ENCODE data around the gene KDM2A.
"Not testable (repeated sequence)": the region's sequence is repeated elsewhere in the genome, so short reads cannot be mapped to it uniquely, and the experiment has no call there.

Gene KDM2A

DNA sequence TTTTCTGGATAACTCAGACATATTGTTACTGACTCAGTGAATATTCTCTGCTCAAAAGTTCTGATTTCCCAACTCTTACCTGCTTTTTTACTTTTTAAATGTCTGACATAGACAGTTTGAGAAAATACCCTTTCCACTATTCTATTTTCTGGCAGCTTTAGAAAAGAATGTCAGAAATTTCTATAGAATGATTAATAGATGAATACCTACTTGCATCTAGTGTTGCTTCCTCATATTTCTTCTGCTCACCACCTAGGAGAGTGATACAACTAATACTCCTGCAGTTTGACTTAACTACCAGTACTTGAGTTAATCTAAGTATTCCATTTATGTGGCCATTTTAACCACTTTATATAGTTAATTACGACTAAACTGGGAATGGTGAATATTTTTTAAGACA lies 55.2 kb downstream of the KDM2A start:
- no peak for DNase-seq

DNA sequence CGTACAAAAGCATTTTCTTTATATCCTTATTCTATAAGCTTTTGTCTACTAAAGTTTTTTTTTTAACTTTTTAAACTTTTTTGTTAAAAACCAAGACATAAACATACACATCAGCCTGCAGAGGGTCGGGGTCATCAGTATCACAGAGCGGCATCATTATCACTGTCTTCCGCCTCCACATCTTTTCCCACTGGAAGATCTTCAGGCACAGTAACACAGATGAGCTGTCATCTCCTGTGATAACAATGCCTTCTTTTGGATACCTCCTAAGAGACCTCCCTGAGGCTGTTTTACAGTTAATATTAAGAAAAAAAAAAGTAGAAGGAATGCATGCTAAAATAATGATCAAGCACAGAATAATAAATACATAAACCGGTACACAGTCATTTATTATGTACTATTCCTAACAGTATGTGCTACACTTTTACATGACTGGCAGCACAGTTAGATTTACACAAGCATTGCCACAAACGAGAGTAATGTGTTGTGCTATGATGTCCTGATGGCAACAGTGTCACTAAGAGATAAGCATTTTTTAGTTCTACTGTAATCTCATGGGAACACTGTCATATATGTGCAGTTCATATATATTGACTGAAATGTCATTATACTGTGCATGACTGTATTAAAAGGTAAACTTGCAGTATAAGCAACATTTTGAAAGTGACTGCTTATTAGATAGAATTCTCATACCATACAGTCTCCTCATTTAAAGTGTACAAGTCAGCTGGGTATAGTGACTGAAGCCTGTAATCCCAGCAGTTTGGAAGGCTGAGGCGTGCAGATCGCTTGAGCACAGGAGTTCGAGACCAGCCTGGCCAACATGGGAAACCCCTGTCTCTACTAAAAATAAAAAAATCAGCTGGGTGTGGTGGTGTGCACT lies 58.6 kb downstream of the KDM2A start:
- no peak for DNase-seq

DNA sequence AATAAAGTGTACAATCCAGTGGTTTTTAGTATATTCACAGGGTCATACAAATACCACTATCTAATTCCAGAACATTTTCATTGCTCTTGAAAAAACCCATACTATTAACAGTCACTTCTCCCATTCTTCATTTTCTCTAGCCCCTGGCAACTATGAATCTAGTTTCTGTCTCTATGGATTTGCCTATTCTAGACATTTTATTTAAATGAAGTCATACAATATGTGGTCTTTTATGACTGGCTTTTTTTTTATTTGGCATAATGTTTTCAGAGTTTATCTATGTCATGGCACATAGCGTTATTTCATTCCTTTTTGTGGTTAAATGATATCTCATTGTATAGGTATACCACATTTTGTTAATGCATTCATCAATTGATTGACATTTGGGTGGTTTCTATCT lies 59.4 kb downstream of the KDM2A start:
- no peak for DNase-seq

DNA sequence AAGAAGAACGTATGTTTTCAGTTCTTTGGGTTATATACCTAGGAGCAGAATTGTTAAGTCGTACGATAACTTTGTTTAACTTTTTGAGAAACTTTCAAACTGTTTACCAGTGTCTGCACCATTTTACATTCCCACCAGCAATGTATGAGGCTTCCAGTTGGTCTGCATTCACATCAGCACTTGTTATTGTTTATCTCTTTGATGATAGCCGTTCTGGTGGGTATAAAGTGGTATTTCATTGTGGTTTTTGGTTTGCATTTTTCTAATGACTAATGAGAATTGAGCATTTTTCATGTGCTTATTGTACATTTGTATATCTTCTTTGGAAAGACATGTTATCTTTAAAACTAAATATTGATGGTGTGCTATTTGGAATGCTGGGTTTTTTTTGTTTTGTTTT lies 59.8 kb downstream of the KDM2A start:
- no peak for DNase-seq

DNA sequence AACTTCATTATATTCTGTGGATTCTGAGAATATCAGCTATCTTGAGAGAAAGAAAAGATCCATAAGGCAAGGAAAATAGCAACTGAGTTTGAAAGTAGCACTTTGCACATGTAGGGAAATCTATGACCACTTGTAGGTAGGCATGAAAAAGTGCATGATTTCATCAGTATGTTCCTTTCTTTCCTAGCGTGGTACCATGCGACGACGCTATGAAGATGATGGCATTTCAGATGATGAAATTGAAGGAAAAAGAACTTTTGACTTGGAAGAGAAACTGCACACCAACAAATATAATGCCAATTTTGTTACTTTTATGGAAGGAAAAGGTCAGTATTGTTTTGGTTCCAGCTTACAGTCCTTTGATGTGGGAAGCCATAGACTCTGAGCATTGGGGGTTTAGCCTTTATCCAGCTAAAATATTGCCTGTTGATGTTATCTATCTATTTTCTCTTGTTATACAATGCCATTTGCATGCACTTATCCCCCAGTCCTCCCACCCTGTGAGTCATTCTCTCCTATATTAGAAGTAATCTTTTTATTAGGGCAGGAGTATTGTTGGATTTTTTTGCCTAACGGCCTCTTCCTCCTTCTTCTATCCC lies 60.9 kb downstream of the KDM2A start:
- DNase-seq, result no peak

DNA sequence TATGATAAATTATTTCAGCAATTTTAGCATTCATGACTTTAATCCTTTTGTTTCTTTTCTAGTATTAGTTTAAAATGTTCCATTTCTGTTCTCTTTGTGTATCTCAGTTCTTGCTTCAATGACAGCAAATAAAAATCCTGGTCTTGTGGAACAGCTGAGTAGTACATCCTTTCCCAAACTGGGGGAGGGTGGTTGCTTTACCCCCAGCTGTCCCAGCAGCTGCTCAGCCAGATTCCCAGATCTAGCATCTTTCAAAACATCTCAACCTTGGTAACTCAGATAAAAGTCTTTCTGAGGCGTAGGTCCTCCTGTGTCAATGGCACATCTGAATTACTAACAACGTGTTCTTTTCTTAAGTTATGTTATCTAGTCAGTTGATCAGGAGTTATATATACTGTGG lies 75.0 kb downstream of the KDM2A start:
- DNase-seq, result no peak

DNA sequence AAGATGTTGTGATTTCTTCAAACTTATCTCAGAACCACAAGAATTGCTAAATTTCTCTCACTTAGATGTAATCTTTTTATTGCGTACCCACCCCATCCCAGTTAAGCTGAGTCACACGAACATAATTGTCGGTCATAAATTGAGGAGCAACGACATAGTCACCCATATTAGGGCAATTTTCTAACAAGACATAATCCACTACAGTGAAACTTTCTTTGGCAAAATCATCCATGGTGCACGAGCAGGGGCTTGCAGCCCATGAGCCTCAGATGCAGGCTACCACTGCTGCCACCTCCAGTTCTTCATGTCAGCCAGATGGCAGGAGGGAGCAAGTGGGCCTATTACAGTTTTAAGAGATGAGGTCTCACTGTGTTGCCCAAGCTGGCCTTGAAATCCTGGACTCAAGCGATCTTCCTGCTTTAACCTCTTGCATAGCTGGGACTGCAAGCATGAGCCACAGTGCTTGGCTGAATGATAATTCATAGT lies 77.0 kb downstream of the KDM2A start:
- no peak for DNase-seq

DNA sequence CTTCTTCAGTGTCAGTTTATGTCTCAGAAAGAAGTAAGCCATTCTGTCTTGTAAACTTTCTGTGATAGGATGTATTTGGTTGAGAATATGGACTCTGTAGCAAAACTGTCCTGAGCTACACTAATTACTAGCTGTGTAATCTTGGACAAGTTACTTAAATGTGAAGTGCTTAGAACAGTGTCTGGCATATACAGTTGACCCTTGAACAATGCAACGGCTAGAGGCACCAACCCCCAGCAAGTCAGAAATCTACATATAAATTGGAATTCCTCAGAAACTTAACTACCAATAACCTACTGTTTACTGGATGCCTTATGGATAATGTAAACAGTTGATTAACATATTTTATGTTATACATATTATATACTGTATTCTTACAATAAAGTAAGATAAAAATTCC lies 78.5 kb downstream of the KDM2A start:
- no peak for DNase-seq

DNA sequence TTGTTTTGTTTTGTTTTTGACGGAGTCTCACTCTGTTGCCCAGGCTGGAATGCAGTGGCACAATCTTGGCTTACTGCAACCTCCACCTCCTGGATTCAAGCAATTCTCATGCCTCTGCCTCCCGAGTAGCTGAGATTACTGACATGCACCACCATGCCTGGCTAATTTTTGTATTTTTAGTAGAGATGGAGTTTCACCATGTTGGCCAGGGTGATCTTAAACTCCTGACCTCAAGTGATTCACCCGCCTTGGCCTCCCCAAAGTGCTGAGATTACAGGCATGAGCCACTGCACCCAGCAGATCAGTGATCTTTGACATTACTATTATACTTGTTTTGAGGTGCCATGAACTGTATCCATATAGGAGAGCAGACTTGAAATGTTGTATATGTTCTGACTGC lies 79.7 kb downstream of the KDM2A start:
- not testable (repeated sequence) for DNase-seq

DNA sequence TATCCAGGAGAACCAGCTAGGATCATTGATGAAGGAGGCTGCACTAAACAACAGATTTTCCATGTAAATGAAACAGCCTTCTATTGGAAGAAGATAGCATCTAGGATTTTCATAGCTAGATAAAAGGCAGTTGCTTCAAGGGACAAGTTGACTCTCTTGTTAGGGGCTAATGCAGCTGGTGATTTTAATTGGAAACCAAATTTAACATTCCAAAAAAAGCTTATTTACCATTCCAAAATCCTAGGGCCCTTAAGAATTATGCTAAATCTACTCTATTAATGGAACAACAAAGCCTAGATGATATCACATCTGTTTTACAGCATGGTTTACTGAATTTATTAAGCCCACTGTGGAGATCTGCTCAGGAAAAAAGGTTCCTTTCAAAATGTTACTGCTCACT lies 80.7 kb downstream of the KDM2A start:
- DNase-seq, result no peak

DNA sequence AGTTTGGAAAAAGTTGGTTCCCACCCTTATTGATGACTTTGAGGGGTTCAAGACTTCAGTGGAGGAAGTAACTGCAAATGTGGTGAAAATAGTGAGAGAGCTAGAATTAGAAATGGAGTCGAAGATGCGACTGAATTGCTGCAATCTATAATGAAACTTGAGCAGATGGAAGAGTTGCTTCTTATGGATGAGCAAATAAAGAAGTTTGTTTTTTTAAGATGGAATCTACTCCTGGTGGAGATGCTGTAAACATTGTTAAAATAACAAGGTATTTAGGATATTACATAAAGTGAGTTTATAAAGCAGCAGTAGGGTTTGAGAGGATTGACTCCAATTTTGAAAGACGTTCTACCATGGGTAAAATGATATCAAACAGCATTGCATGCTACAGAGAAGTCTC lies 83.0 kb downstream of the KDM2A start:
- DNase-seq, result no peak

DNA sequence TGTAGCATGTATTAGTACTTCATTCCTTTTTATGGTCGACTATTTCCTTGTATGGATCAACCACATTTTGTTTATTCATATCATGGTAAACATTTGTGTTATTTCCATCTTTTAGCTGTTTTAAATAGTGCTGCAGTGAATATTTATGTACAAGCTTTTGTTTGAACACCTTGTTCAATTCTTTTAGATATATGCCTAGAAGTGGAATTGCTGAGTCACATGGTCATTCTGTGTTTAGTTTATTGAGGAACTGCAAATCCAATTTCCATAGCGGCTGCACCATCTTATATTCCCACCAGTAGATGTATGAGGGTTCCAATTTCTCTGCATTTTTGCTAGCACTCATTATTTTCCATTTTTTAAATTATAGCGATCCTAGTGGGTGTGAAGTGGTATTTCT lies 85.8 kb downstream of the KDM2A start:
- no peak for DNase-seq

DNA sequence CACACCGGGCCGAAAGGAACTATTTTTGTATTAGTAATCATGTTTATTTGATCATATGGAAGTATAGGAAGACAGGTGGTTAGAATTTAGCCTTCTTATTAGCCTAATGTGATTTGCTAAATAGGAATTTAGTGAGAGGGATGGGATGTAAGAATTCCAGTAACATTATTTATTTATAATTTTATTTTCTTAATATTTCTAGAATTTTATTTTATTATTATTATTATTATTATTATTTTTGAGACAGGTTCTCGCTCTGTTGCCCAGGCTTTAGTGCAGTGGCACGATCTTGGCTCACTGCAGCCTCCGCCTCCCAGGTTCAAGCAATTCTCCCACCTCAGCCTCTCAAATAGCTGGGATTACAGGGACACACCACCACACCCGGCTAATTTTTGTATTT lies 90.2 kb downstream of the KDM2A start:
- DNase-seq, result not testable (repeated sequence)

DNA sequence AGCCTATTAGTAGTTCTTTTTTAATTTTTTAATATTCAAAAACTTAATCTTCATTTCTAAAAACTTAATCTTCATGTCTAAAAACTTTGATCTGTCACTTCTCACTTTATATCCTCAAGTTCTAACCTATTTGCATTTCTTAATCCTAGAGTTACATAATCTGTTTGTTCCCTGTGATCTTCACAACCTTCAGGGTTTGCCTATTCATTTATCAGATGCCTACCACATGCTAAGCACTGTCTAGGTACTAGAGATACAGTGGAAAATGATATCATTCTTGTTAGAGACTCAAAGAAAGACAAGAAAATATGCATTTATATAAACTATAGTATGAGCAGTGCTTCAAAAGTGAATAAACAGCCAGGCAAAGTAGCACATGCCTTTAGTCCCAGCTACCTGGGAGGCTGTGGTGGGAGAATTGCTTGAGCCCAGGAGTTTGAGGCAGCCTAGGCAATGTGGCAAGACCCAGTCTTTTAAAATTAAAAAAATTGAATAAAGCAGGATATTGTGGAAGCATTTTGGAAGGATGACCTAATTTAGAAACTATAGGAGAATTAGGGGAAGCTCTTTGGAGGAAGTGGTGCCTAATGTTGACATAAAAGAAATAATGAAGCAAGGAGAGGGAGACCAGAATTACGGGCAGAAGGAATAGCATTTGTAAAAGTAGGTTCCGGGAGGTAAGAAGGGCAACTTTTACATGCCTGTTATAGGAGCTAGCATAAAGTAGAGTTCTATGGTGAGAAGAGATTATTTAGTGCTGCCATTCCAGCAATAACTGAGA lies 92.8 kb downstream of the KDM2A start:
- no peak for DNase-seq

DNA sequence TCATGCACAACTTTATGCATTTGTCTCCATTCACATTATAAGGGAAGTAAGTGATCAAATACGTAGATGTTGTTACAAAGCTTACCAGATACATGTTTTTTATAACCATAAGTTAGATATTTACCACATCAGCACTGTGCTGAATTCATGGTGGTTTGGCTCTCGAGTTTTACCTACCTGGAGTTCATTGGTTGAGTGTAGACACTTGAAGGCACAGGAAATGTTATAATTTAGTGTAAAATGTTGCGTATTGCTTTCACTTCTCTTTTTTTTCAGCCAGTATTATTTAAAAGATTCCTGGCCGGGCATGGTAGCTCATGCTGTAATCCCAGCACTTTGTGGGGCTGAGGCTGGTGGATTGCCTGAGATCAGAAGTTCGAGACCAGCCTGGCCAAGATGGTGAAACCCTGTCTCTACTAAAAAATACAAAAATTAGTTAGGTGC lies 94.1 kb downstream of the KDM2A start:
- no peak for DNase-seq

DNA sequence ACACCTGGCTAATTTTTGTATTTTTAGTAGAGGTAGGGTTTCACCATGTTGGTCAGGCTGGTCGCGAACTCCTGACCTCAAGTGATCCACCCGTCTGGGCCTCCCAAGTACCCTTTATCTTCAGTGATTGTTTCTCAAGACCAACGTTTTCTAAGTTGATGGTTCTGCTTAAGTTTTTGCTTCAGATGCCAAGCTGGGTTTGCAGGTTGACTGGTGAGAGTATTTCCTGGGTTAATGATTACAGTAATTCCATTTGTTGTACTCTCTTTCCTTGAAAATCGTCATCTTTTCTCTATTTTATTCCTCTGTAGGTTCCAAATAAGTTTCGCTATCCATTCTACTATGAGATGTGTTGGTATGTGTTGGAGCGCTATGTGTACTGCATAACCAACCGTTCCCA lies 108.7 kb downstream of the KDM2A start:
- no peak for DNase-seq

DNA sequence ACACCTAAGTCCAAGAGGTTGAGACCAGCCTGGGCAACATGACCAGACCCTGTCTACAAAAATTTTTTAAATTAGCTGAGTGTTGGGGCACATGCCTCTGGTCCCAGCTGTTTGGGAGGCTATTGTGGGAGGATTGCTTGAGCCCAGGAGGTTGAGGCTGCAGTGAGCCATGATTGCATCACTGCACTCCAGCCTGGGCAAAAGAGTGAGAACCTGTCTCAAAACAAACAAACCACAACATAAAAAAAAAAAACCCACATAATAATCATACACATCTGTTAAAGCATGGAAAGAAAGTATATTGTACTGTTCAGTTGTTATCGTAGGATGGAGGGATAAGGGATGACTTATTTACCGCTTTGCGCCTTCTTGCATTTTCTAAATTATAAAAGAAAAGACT lies 111.3 kb downstream of the KDM2A start:
- no peak for DNase-seq

DNA sequence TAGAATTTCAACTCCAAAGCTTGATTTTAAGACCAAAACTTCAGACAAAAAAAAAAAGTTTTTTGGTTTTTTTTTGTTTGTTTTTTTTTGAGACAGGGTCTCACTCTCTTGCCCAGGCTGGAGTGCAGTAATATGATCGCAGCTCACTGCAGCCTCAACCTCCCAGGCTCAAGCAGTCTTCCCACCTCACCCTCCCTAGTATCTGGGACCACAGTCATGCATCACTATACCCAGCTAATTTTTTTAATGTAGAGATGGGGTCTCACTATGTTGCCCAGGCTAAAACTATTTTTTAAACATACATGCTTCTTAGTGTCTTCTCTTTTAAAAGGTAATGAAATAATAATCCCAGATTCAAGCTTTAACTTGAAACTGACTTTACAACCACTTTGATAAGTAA lies 111.8 kb downstream of the KDM2A start:
- no peak for DNase-seq

DNA sequence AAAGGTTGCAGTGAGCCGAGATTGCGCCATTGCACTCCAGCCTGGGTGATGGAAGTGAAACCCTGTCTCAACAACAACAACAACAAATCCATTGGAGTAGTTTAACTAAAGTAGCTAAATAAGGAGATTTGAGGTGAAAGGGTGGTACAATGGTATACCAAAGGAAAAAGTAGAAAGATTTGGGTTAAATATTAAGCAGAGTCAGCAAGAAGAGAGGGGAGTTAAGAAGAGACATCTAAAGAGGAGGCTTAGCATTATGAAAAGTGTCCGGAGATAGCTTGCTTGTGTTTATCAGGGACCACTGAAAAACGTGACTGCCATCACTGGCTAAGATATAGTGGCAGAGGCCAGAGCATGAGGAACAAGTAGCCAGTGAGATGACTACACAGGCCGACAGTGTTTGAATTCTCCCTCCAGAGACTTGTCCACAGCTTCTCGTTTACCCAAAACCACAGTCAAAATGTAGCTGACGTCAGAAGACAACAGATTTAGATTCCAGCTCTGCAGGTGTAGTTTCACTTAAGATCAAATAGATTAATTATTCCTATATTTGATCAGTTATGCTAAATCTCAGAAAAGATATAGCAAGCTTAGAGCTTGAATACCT lies 114.6 kb downstream of the KDM2A start:
- DNase-seq, result no peak

DNA sequence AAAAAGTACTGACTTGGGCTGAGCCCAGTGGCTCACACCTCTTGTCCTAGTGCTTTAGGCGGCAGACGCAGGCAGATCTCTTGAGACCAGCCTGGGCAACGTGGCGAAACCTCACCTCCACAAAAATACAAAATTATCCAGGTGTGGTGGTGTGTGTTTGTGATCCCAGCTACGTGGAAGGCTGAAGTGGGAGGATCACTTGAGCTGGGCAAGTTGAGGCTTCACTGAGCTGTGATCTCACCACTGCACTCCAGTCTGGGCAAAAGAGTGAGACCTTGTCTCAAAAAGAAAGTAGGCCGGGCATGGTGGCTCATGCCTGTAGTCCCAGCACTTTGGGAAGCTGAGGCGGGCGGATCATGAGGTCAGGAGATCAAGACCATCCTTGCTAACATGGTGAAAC lies 115.5 kb downstream of the KDM2A start:
- not testable (repeated sequence) for DNase-seq

DNA sequence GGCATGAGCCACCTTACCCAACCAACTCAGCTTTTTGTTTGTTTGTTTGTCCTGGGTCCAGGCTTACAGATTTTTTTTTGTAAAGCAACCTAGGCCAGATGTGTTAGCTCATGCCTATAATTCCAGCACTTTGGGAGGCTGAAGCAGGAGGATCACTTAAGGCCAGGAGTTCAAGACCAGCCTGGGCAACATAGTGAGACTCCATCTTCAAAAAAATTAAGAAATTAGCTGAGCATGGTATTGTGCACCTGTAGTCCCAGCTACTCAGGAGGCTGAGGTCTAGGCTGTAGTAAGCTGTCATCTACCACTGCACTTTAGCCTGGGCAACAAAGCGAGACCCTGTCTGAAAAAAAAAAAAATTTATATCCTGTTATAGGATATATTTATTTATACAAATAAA lies 118.5 kb downstream of the KDM2A start:
- no peak for DNase-seq

DNA sequence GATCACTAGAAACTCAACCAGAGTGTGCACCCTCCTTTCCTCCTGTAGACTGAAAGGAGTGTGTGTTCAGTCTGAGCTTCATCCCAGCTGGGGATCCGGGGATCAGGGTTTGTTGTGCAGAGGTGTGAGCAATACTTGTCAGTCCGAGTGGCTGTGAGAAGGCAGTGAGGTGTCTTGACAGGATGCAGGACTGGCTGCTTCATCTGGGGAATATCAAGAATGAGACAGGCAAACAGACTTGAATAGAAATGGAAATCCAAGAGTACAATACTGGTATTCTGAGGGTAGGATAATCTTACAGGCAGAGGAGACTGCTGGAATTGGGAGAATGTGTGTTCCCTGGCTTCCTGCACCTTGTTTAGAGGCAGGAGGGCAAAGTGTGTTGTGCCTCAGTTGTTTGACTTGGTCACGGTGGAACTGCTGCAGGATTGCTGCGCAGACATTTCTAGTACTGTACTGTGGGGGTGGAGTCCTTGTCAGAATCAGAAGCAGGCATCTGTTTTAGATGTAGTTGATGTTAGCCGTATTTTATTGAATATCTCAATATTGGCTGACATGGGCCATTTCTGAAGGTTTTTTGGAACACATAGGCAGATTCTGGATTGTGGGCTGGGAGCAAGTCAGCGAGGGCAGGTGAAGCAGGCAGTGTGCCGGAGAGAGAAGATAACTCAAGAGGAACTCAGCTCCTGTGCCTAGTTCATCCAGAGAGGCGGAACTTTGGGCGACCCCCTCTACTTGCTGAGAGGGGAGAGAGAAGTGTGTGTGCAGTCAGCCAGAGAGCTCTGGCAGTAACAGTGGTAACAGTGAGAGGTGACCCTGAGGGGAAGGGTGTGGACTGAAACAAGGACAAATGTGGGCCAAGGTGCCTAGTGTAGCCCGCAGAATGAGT lies 120.1 kb downstream of the KDM2A start:
- DNase-seq, result no peak
